Activated CD8-positive, alpha-beta memory T cell treated with anti-CD3 and anti-CD28 coated beads, Interleukin-2, amount 50 U/mL, for 48 hours (primary cell): ENCODE data around the gene BLTP1.

Source experiments
- DNase-seq: peaks from one replicate; pipeline ENCODE4 v3.0.0-alpha.2; 2020

Gene BLTP1

DNA sequence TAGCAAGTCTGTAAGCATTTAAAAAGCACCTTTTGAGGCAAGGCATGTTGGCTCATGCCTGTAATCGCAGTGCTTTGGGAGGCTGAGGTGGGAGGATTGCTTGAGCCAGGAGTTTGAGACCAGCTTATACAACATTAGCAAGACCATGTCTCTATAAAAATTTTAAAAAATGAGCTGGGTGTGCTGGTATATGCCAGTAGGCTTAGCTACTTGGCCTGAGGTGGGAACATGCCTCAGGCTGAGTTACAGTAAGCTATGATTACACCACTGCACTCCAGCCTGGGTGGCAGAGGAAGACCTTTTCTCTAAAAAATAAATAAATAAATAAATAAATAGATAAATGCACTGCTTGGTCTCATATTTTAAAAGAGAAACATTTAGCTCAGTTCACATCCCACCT is 26.8 kb downstream of the BLTP1 start:
- no peak for DNase-seq

DNA sequence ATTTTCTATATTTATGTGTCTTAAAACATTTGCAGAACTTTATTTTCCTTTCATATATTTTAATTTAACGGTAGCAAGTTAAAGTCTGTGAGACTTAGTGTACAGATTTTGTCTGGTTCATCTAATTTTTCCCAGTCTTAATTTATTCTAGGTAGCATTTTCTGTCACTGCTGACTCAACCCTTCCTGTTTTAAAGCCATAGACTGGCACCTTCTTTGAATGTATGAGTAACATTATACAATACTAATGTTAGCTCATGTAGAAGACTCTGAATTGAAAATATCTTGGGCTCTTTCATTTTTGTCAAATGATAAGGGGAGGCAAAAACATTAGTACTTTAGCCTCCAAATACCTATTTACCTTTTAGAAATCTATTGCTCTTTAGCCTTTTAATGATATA is 43.6 kb downstream of the BLTP1 start:
- no peak for DNase-seq
